NCI-H345 treated with DMSO at 0.1 percent for 48 hours (cell line): ENCODE measurements around the gene VAMP7.
"Not testable (repeated sequence)": the region's sequence is repeated elsewhere in the genome, so short reads cannot be mapped to it uniquely, and the experiment has no call there.

Experiments used
- DNase-seq: peaks from one replicate; lab custom pipeline; 2025; ENCODE audit not compliant: unreplicated experiment; lab: John Stamatoyannopoulos, UW

Gene VAMP7

GRCh38 chrX:155900765-155901164 is 19.6 kb downstream of the VAMP7 start:
- no peak for DNase-seq

GRCh38 chrX:155907661-155908060 is 26.5 kb downstream of the VAMP7 start:
- not testable (repeated sequence) for DNase-seq

- DNase-seq: no peak
Observed at GRCh38 chrX:155923200-155923599, 42.1 kb downstream of the VAMP7 start.

GRCh38 chrX:155930852-155931618 is 49.9 kb downstream of the VAMP7 start:
- not testable (repeated sequence) for DNase-seq

GRCh38 chrX:155938132-155938531 is 57.0 kb downstream of the VAMP7 start:
- DNase-seq: no peak

GRCh38 chrX:155949098-155949497 is 68.0 kb downstream of the VAMP7 start:
- no peak for DNase-seq

- DNase-seq: no peak
Observed at GRCh38 chrX:155951237-155951789, 70.2 kb downstream of the VAMP7 start.

GRCh38 chrX:155953055-155953454 is 71.9 kb downstream of the VAMP7 start:
- no peak for DNase-seq

- DNase-seq: no peak
Observed at GRCh38 chrX:155954793-155955192, 73.6 kb downstream of the VAMP7 start.

- DNase-seq: no peak
Observed at GRCh38 chrX:155956099-155956498, 75.0 kb downstream of the VAMP7 start.

GRCh38 chrX:155956649-155957048 is 75.5 kb downstream of the VAMP7 start:
- DNase-seq: no peak

GRCh38 chrX:155957843-155958242 is 76.7 kb downstream of the VAMP7 start:
- no peak for DNase-seq

- DNase-seq: no peak
Observed at GRCh38 chrX:155959018-155959587, 78.0 kb downstream of the VAMP7 start.

- no peak for DNase-seq
Observed at GRCh38 chrX:155962906-155963305, 81.8 kb downstream of the VAMP7 start.

GRCh38 chrX:155966876-155967275 is 85.7 kb downstream of the VAMP7 start:
- peak; percentile 3 for DNase-seq

GRCh38 chrX:155967653-155968325 is 86.6 kb downstream of the VAMP7 start:
- no peak for DNase-seq

GRCh38 chrX:155968326-155968661 is 87.1 kb downstream of the VAMP7 start:
- no peak for DNase-seq

GRCh38 chrX:155968791-155969190 is 87.6 kb downstream of the VAMP7 start:
- no peak for DNase-seq

GRCh38 chrX:155971658-155972057 is 90.5 kb downstream of the VAMP7 start:
- not testable (repeated sequence) for DNase-seq

GRCh38 chrX:155972241-155972640 is 91.1 kb downstream of the VAMP7 start:
- DNase-seq: not testable (repeated sequence)

GRCh38 chrX:155983326-155983725 is 102.2 kb downstream of the VAMP7 start:
- DNase-seq: no peak

- DNase-seq: no peak
Observed at GRCh38 chrX:155985208-155985607, 104.1 kb downstream of the VAMP7 start.
